ENCODE measurements around the gene INAVA.

Gene INAVA

GRCh38 chr1:200857804-200858203, 36.9 kb upstream of the INAVA start:
- Histone ChIP-seq H3K9ac (ENCODE audit: low read depth, low read length) (no peak overlapping the region), H2AFZ (ENCODE audit: low read depth, low read length) (no peak overlapping the region), H3K79me2 (ENCODE audit: insufficient read depth, low read length) (no peaks in the 10 kb centered on the region), H3K4me3 (ENCODE audit: low read depth in 1 of 2, low read length in 2 of 2) (no peak overlapping the region), H3K27me3 (ENCODE audit: insufficient read depth, low read length, poor library complexity) (no peaks in the 10 kb centered on the region), H3K27ac (ENCODE audit: low read length) (no peak overlapping the region), H3K9me3 (ENCODE audit: insufficient read depth, low read length, severe bottlenecking) (no peaks in the 10 kb centered on the region), H4K20me1 (ENCODE audit: insufficient read depth, low read length) (no peaks in the 10 kb centered on the region), H3K4me1 (ENCODE audit: insufficient read depth, low read length) (no peaks in the 10 kb centered on the region), H3K4me2 (ENCODE audit: insufficient read depth, low read length) (no peak overlapping the region), H3K36me3 (ENCODE audit: insufficient read depth, low read length) (0 out of 2 replicates have a peak, but pooled peaks cover 4% of the 10 kb centered on the region)
- TF ChIP-seq EZH2 (IDR thresholded peaks at IDR 0.05; ENCODE audit: borderline replicate concordance, low read depth, low read length, severe bottlenecking) (no peak), CTCF (IDR thresholded peaks at IDR 0.05; ENCODE audit: borderline replicate concordance, extremely low read depth, low read length, poor library complexity, severe bottlenecking) (no peak)
- ATAC-seq (ENCODE audit: insufficient read depth, low read depth) = no peak
- no peak for DNase-seq

DNA sequence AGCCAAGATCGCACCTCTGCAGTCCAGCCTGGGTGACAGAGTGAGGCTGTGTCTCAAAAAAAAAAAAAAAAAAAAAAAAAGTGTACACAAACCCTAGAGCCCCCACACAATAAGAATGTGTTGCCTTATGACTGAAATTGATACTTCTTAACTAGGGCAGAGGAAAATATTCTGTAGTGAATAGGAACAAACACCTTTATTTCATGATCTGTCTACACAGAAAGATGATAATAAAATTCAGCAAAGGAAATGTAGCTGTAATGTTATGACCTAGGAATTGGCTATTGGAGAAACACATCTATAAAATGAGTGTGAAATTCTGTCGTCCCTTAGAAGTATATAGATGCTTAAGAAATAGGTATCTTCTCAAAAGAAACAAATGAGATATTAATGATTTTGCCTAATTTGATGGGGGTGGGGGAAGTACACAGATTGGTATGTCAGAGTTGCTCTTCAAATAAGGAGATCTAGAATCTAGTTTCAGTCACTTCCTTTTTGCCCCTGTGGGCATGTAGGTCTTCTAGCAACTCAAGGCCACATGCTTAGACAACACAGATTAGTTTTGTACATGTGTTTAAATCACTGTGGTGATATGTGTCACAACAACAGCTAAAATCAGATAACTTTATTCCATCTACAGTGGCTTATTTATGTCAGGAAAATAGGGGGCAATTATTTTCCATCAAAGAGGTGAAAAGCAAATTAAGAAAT, 32.6 kb upstream of the INAVA start:
- Histone ChIP-seq H3K79me2 (ENCODE audit: insufficient read depth, low read length) (no peaks in the 10 kb centered on the region), H4K20me1 (ENCODE audit: insufficient read depth, low read length) (no peaks in the 10 kb centered on the region), H3K4me3 (ENCODE audit: low read depth in 1 of 2, low read length in 2 of 2) (no peak overlapping the region), H3K4me1 (ENCODE audit: insufficient read depth, low read length) (no peaks in the 10 kb centered on the region), H3K9me3 (ENCODE audit: insufficient read depth, low read length, severe bottlenecking) (no peaks in the 10 kb centered on the region), H3K27ac (ENCODE audit: low read length) (no peak overlapping the region), H3K36me3 (ENCODE audit: insufficient read depth, low read length) (no peaks in the 10 kb centered on the region), H2AFZ (ENCODE audit: low read depth, low read length) (no peak overlapping the region), H3K4me2 (ENCODE audit: insufficient read depth, low read length) (no peak overlapping the region), H3K27me3 (ENCODE audit: insufficient read depth, low read length, poor library complexity) (no peaks in the 10 kb centered on the region), H3K9ac (ENCODE audit: low read depth, low read length) (no peak overlapping the region)
- TF ChIP-seq EZH2 (IDR thresholded peaks at IDR 0.05; ENCODE audit: borderline replicate concordance, low read depth, low read length, severe bottlenecking) (no peak), CTCF (IDR thresholded peaks at IDR 0.05; ENCODE audit: borderline replicate concordance, extremely low read depth, low read length, poor library complexity, severe bottlenecking) (no peak)
- ATAC-seq (ENCODE audit: insufficient read depth, low read depth) (no peak), DNase-seq (no peak)

DNA sequence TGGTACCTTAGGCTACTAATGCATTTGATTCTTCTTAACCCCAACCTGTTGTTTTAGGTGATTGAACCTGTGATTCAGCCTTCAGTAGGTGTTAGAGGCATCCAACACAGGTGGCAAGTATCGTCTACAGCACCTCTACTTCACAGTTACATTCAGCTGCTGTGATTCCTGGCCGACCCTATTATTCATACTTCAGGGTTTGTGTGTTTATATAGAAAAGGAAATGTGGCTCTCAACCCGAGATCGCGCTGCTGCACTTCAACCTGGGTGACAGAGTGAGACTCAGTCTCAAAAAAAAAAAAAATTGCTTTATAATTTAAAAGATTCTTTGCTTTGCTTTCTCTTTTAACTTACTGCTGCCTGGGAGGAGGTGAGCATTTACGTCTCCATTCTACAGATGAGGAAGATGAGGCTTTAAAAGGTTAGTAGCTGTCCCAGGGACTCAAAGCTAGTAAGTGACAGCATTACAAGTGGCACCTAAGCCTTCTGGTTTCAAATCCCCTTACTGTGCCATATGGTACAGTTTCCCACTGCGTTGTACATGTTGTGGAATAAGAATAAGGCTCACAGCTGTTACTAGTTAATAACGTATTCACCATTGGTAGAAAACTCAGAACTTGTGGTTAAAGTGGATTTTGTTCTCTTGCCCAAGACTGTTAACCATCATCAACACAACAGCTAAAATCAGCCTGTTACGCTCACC, 31.8 kb upstream of the INAVA start:
- Histone ChIP-seq H3K79me2 (ENCODE audit: insufficient read depth, low read length) (no peaks in the 10 kb centered on the region), H3K27me3 (ENCODE audit: insufficient read depth, low read length, poor library complexity) (peaks cover 5% of the 10 kb centered on the region), H4K20me1 (ENCODE audit: insufficient read depth, low read length) (no peaks in the 10 kb centered on the region), H3K4me3 (ENCODE audit: low read depth in 1 of 2, low read length in 2 of 2) (no peak overlapping the region), H3K4me1 (ENCODE audit: insufficient read depth, low read length) (no peaks in the 10 kb centered on the region), H3K9me3 (ENCODE audit: insufficient read depth, low read length, severe bottlenecking) (no peaks in the 10 kb centered on the region), H2AFZ (ENCODE audit: low read depth, low read length) (no peak overlapping the region), H3K9ac (ENCODE audit: low read depth, low read length) (no peak overlapping the region), H3K4me2 (ENCODE audit: insufficient read depth, low read length) (no peak overlapping the region), H3K27ac (ENCODE audit: low read length) (no peak overlapping the region), H3K36me3 (ENCODE audit: insufficient read depth, low read length) (no peaks in the 10 kb centered on the region)
- no peak for DNase-seq
- no peak for ATAC-seq (ENCODE audit: insufficient read depth, low read depth)
- TF ChIP-seq CTCF (IDR thresholded peaks at IDR 0.05; ENCODE audit: borderline replicate concordance, extremely low read depth, low read length, poor library complexity, severe bottlenecking) = no peak

All from DND-41 (cell line).